HG02884 (cell line): ENCODE measurements around the gene TMEM126B.
"Not testable (repeated sequence)": the region's sequence is repeated elsewhere in the genome, so short reads cannot be mapped to it uniquely, and the experiment has no call there.

Experiments used
- ATAC-seq: cut with Tn5 transposase; IDR thresholded peaks from one replicate; pipeline ENCODE4 v1.9.1; 2021; ENCODE audit warnings: mild to moderate bottlenecking, moderate library complexity; ENCODE audit not compliant: unreplicated experiment

The TMEM126B gene

DNA sequence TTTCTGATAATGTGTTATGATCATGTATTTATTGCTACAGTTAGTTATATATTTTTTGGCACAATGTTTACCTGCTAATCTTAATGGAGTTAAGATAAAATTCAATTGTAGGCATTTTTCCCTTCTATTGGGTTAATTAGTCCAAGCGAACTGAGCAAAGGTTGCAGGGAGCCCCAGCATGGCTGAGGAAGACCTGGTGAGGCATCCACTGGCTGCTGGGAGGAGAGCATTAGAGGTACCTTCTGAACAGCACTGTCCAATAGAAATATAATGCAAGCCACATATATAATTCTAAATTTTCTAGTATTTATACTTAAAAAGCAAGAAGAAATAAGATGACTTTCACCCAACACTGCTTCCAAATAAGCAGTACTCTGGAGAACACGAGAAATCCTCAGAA lies 18.7 kb downstream of the TMEM126B start:
- no peak for ATAC-seq

DNA sequence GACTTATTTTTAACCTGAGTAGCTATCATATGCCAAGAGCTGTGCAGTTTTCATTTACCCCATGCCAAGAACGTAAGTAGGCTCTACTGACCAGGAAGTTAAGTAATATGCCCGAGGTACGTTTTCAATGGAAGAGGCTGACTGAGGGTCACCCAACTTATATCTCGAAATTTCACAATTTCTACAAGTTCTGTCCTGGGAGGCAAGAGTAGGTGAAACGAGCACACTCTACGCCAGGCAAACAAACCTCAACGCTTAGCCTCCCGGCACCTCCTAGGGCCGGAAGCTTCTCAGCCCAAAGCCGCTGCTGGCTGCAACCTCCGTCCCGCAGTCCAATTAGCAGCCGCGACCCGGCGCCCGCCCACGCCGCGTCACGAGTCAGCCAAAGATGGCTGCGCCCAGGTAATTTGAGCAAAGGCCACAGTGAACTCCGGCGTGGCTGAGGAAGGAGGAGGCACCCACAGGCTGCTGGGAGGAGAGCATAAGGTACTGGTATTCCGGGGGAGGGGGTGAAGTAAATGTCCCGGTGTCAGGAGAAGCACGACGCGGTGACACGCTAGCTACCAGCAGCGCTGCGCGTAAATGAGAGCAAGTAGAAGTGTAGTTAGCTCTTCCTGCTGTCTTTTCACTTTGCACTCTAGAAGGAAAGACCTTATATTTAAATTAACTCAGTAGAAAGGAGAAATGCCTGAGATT lies 19.4 kb downstream of the TMEM126B start, which contains the start of gene TMEM126A:
Gene TMEM126A, plus strand, starts transcription at position 364 of the 696 bp plus-strand sequence. CDS start 2,289 bp downstream, outside the sequence.
- peak; percentile 98 for ATAC-seq

DNA sequence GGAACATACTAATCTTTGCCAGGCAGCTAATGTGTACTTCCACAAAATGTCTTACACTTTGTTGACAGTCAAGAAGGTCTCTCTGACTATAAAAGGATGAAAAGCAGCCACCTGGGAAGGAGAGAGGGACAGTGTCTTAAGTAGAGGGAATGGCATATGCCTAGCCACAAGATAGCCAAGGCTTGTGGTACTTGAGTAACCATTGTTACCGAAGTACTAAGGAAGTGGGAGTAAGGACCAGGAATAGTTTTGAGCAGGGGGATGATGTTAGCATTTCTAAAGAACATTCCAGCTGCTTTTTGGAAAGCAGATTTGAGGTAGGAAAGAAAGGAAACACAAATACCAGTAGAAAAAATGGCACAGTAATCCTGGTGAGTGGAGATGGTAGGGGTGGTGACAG lies 22.7 kb downstream of the TMEM126B start:
- no peak for ATAC-seq

DNA sequence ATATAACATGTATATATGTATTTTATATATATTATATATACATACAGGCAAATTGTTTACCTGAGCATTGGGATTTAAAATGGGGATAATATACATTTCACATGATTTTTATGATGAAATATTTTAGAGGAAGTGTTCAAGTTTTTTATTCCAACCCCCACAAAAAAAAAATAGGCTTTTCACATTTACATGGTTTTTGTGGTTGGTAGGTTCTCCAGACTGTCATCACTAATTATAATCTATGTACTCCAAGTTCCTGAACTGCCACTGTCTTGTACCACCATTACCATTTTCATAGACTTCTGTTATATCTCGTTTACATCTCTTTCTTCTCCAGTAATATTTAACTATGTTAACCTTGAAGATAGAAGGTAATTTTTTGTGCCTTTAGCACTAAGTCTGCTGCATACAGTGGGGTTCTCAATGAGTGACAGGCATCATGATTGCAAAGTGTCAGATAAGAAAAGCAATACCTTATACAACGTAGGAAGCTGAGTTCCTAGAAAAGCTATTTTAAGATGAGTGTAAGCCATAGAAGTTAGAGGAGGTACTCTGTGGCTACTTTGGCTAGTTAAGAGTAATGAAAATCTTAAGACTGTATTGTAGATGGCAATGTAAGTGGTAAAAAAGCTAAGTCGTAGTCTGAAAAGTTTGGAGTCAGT lies 24.5 kb downstream of the TMEM126B start:
- no peak for ATAC-seq

DNA sequence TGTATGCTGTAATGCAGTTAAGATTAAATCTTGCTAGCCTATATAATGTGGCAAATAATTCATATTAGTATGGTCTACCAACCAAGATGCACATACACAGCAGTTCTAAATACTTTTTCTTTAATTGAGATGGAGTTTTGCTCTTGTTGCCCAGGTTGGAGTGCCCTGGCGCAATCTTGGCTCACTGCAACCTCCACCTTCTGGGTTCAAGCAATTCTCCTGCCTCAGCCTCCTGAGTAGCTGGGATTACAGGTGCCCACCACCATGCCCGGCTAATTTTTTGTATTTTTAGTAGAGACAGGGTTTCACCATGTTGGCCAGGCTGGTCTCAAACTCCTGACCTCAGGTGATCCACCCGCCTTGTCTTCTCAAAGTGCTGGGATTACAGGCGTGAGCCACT lies 25.9 kb downstream of the TMEM126B start:
- ATAC-seq: not testable (repeated sequence)

GRCh38 chr11:85656777-85657176 lies 28.4 kb downstream of the TMEM126B start:
- ATAC-seq: no peak

GRCh38 chr11:85658180-85658579 lies 29.8 kb downstream of the TMEM126B start:
- ATAC-seq: no peak

GRCh38 chr11:85661972-85662664 lies 33.7 kb downstream of the TMEM126B start:
- ATAC-seq: no peak

- no peak for ATAC-seq
These were observed 34.8 kb downstream of the TMEM126B start for GRCh38 chr11:85663080-85663752.

DNA sequence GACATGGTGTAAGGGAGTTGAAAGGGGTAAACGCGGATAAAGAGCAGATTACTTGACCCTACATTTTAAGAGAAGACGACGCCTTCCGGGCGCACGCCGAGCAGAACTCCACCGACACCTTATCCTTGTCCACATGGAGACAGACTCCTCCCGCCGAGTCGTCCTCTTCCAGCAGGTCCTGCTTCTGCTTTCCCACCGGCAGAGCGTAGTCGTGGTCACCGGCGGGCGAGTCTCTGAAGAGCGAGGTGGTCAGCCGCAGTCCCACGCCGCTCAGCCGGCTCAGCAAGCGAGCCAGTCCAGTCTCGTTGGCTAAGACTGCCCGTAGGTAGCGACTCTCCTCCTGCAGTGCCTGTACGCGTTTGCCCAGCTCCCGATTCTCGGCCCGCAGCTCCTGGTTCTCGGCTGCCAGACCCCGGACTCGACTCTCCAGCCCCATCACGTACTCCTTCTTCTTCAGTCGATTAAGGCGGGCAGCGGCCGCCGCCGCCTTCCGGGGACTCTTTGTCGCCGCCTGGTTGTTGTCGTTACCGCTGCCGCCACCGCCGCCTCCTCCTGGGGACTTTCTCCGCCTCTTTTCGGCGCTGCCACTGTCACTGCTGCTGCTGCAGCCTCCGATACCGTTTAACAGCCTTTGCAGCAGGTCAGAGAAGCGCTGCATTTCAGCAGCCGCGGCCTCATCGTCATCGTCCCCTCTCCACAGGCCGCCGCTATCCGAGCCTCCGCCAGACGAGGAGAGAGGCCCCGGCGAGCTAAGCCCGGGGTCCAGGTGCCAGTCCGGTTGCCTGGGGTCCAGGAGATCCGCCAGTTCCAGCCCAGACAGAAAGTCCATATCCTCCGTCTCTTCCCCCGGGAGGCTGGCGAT lies 35.6 kb downstream of the TMEM126B start:
- peak; percentile 60 for ATAC-seq

GRCh38 chr11:85664615-85665481 lies 36.5 kb downstream of the TMEM126B start, which contains the start of gene CREBZF:
Gene CREBZF (minus strand): TSS chr11:85665129. CDS start chr11:85664875, 254 bp downstream.
- peak; percentile 90 for ATAC-seq

DNA sequence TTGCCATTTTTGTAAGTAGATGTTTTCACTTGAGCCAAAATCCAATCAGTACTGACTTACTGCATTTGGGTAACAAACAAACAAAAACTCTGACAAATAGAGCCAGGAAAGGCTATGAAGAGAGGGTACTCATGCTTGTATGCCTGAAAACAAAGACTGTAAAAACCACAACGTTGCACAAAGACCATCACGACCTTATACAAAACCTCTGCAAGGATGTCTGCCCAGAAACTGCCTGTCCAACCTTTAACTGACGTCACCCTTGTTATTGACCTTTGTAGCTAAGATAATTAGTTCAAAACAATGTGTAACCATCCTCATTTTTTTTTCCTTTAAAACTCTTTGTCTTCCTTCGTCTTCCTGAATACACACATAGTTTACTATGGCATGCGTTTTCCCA lies 37.3 kb downstream of the TMEM126B start:
- ATAC-seq: no peak

DNA sequence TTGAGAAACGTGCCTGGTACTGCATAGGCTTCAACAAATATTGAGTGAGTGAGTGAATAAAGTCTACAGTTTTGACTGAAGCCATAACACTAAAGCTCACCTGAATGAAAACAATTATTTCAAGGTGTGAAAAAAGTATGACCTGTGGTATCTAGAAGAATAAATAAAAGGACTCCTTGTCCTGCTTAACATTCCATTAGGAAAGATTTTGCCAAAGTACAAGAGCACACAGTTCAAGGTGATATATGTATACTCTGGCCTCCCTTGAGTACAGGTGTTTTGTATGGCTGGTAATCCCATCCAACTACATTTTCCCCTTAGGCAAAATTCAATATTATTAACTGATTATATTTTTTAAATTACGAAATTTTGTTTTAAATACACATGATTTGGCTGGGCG lies 38.3 kb downstream of the TMEM126B start:
- no peak for ATAC-seq

DNA sequence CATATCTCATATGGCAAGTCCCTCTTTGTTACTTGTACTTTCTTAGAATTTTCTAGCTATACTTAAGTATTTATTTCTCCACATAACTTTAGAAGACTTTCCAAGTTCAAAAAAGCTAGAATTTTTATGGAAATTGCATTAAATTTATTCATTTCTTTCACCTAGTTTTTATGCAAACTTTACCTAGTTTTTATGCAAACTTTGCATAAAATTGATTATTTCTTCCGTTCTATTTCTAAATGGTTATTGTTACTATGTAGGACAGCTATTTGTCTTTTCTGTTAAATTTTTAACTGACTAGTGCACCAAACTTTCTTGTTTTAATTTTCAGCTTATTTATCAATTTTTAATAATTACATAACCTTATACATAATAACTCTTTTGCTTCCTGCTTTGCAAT lies 39.8 kb downstream of the TMEM126B start:
- no peak for ATAC-seq

DNA sequence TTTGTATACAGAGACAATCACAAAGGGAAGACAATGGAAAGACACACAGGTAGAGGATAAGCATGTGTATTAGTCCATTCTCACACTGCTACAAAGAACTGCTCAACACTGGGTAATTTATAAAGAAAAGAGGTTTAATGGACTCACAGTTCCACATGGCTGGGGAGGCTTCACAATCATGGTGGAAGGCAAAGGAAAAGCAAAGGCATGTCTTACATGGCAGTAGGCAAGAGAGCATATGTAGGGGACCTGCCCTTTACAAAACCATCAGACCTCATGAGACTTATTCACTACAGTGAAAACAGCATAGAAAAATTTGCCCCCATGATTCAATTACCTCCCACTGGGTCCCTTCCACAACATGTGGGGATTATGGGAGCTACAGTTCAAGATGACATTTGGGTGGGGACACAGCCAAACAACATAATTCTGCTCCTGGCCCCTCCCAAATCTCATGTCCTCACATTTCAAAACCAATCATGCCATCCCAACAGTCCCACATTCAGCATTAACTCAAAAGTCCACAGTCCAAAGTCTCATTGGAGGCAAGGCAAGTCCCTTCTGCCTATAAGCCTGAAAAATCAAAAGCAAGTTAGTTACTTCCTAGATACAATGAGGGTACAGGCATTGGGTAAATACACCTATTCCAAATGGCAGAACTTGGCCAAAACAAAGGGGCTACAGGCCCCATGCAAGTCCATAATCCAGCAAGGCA lies 42.7 kb downstream of the TMEM126B start:
- ATAC-seq: not testable (repeated sequence)

DNA sequence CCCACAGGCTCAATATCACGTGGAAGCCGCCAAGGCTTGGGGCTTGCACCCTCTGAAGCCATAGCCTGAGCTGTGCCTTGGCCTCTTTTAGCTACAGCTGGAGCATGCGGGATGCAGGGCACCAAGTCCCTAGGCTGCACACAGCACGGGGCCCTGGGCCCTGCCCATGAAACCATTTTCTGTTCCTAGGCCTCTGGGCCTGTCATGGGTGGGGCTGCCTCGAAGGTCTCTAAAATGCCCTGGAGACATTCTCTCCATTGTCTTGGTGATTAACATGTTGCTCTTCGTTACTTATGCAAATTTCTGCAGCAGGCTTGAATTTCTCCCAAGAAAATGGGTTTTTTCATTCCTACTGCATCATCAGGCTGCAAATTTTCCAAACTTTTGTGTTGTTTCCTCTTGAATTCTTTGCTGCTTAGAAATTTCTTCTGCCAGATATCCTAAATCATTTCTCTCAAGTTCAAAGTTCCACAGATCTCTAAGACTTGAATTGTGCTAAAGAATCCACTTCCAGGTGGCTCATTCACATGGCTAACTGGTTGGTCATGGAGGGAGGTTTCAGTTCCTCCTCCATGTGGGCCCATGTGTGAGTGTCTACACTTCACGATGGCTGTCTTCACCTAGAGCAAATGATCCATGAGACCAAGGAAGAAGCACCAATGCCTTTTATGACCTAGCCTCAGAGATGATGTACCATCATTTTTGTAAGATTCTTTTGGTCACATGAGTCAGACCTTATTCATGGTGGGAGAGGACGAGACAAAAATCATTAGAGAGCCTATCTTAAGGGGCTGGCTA lies 43.9 kb downstream of the TMEM126B start:
- no peak for ATAC-seq

DNA sequence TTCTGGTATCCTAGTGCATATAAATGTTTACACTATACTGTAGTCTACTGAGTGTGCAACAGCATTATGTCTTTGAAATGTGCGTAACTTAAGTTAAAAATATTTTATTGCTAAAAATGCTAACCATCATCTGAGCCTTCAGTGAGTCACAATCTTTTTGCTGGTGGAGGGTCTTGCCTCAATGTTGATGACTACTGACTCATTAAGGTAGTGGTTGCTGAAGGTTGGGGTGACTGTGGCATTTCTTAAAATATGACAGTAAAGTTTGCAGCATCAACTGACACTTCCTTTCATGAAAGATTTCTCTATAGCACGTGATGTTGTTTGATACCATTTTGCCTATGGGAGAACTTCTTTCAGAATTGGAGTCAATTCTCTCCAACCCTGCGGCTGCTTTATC lies 45.0 kb downstream of the TMEM126B start:
- no peak for ATAC-seq

GRCh38 chr11:85679576-85679975 lies 51.2 kb downstream of the TMEM126B start:
- ATAC-seq: no peak
